H1 (cell line): Measurements from ENCODE around the gene TIMM8B. TPM values are rescaled to one million over a fixed set of nuclear protein-coding genes. Genes with fewer than 3 reads are reported as not detected.

Source experiments
- CTCF ChIA-PET: fragments of 300-600 bp; sonication (Branson Sonifier 250); formaldehyde crosslinking; loops from one replicate; lab custom pipeline; 2021; ENCODE audit not compliant: partially characterized antibody; lab: Charles Lee
- POLR2A ChIA-PET: fragments of 300-600 bp; sonication (Branson Sonifier 250); formaldehyde crosslinking; loops from one replicate; lab custom pipeline; 2021; ENCODE audit warnings: inconsistent platforms; ENCODE audit not compliant: partially characterized antibody; lab: Charles Lee
- DNase-seq, 2 experiments: peaks; one replicate each; pipeline versions ENCODE4 v3.0.0 to v3.0.0-alpha.2; 2010 to 2022; ENCODE audit warnings: low spot score in 2 of 2, low read depth in 1 of 2, mixed read lengths in 1 of 2
- FAIRE-seq: peaks from 2 replicates; lab custom pipeline; 2011; peaks lifted over from hg19 to GRCh38; lab: Jason Lieb, UNC
- H2AFZ ChIP-seq: 2 replicates; pipeline ENCODE4 v1.8.1; 2012; ENCODE audit warnings: low read length, inconsistent platforms
- H2AK5ac ChIP-seq: 2 replicates; pipeline ENCODE4 v1.6.1; 2013; ENCODE audit warnings: low read depth, low read length
- H2BK120ac ChIP-seq: replicated peaks from 2 replicates; pipeline ENCODE3; 2013; ENCODE audit warnings: low read depth, low read length, inconsistent platforms
- H2BK12ac ChIP-seq: 2 replicates; pipeline ENCODE4 v1.6.1; 2013; ENCODE audit warnings: low read depth, low read length
- H2BK15ac ChIP-seq: 2 replicates; pipeline ENCODE4 v1.6.1; 2013; ENCODE audit warnings: low read length
- H2BK20ac ChIP-seq: 2 replicates; pipeline ENCODE4 v1.6.1; 2013; ENCODE audit warnings: low read length
- H2BK5ac ChIP-seq: 2 replicates; pipeline ENCODE4 v1.6.1; 2013; ENCODE audit warnings: low read depth, low read length
- H3K14ac ChIP-seq: 2 replicates; pipeline ENCODE4 v1.6.1; 2013; ENCODE audit warnings: inconsistent platforms; ENCODE audit not compliant: insufficient read length
- H3K18ac ChIP-seq: 2 replicates; pipeline ENCODE4 v1.6.1; 2013; ENCODE audit warnings: low read length; ENCODE audit errors: extremely low read depth
- H3K23ac ChIP-seq: 2 replicates; pipeline ENCODE4 v1.6.1; 2013; ENCODE audit warnings: inconsistent platforms; ENCODE audit not compliant: insufficient read length
- H3K23me2 ChIP-seq: 2 replicates; pipeline ENCODE4 v1.6.1; 2013; ENCODE audit warnings: low read depth, low read length
- H3K27ac ChIP-seq: 2 replicates; pipeline ENCODE4 v1.6.1; 2011; ENCODE audit warnings: low read depth, low read length, inconsistent platforms
- H3K27me3 ChIP-seq, 4 experiments: replicated peaks in 1 of 4; 1 replicate in 1 of 4; 2 replicates in 3 of 4; pipeline versions ENCODE4 v1.6.1 to v1.8.1; 2011 to 2013; ENCODE audit warnings: low read length in 3 of 4, mild to moderate bottlenecking in 3 of 4, inconsistent platforms in 2 of 4, mixed read lengths in 2 of 4, moderate library complexity in 1 of 4; ENCODE audit not compliant: control insufficient read depth in 3 of 4, insufficient read depth in 3 of 4; ENCODE audit errors: extremely low read depth in 1 of 4
- H3K36me3 ChIP-seq, 4 experiments: 2 replicates each; pipeline versions ENCODE4 v1.6.1 to v1.8.1; 2011 to 2013; ENCODE audit warnings: mild to moderate bottlenecking in 4 of 4, low read length in 3 of 4, moderate library complexity in 2 of 4, control low read depth in 1 of 4, inconsistent platforms in 1 of 4; ENCODE audit not compliant: insufficient read depth in 4 of 4, control insufficient read depth in 2 of 4
- H3K4ac ChIP-seq: replicated peaks from 2 replicates; pipeline ENCODE3; 2013; ENCODE audit warnings: low read length, low read depth, mixed read lengths, inconsistent platforms; ENCODE audit not compliant: insufficient read length
- H3K4me1 ChIP-seq, 4 experiments: replicated peaks in 1 of 4; 1 replicate in 1 of 4; 2 replicates in 3 of 4; pipeline versions ENCODE4 v1.6.1 to v1.8.1; 2011 to 2013; ENCODE audit warnings: low read length in 3 of 4, inconsistent platforms in 2 of 4, mixed read lengths in 1 of 4; ENCODE audit not compliant: insufficient read depth in 4 of 4, control insufficient read depth in 3 of 4
- H3K4me2 ChIP-seq, 2 experiments: 2 replicates each; pipeline versions ENCODE4 v1.6.1 to v1.8.1; 2011 to 2013; ENCODE audit warnings: low read depth in 2 of 2, low read length in 2 of 2, control low read depth in 1 of 2, inconsistent platforms in 1 of 2, mild to moderate bottlenecking in 1 of 2; ENCODE audit not compliant: insufficient read depth in 1 of 2
- H3K4me3 ChIP-seq, 4 experiments: fragments of 200-600, 300-600 bp in 1 of 4; sonication (generic), shearing (Covaris generic), sonication (Bioruptor Twin) in 1 of 4; 2 replicates each; pipeline versions ENCODE4 v1.5.1 to v1.8.1; 2011 to 2016; ENCODE audit warnings: low read length in 4 of 4, low read depth in 3 of 4, control low read depth in 2 of 4, inconsistent platforms in 2 of 4, mild to moderate bottlenecking in 2 of 4, mixed read lengths in 1 of 4, moderate library complexity in 1 of 4; ENCODE audit not compliant: insufficient read depth in 2 of 4; ENCODE audit errors: extremely low read depth in 1 of 4
- H3K56ac ChIP-seq: replicated peaks from 2 replicates; pipeline ENCODE3; 2013; ENCODE audit warnings: low read depth, mild to moderate bottlenecking, mixed read lengths, low read length, inconsistent platforms; ENCODE audit not compliant: insufficient read length
- H3K79me1 ChIP-seq: 2 replicates; pipeline ENCODE4 v1.6.1; 2013; ENCODE audit warnings: low read depth, low read length, control low read depth
- H3K79me2 ChIP-seq, 2 experiments: 2 replicates each; pipeline versions ENCODE4 v1.6.1 to v1.8.1; 2012 to 2013; ENCODE audit warnings: low read length in 2 of 2, mild to moderate bottlenecking in 2 of 2, inconsistent platforms in 1 of 2; ENCODE audit not compliant: insufficient read depth in 2 of 2, control insufficient read depth in 1 of 2
- H3K9ac ChIP-seq, 4 experiments: replicated peaks in 1 of 4; 1 replicate in 1 of 4; 2 replicates in 3 of 4; pipeline versions ENCODE4 v1.6.1 to v1.8.1; 2011 to 2013; ENCODE audit warnings: low read depth in 3 of 4, low read length in 3 of 4, control low read depth in 2 of 4, mild to moderate bottlenecking in 2 of 4, moderate library complexity in 2 of 4, inconsistent platforms in 1 of 4; ENCODE audit errors: extremely low read depth in 1 of 4
- H3K9me3 ChIP-seq, 2 experiments: 2 replicates each; pipeline versions ENCODE4 v1.6.1 to v1.8.1; 2012 to 2013; ENCODE audit warnings: mild to moderate bottlenecking in 2 of 2, moderate library complexity in 2 of 2, control low read depth in 1 of 2, inconsistent platforms in 1 of 2, low read depth in 1 of 2, low read length in 1 of 2, mixed read lengths in 1 of 2; ENCODE audit not compliant: insufficient read depth in 2 of 2
- H4K20me1 ChIP-seq, 2 experiments: replicated peaks in 1 of 2; 2 replicates each; pipeline versions ENCODE3 to v1.8.1; 2011 to 2013; ENCODE audit warnings: inconsistent platforms in 2 of 2, low read length in 2 of 2, mild to moderate bottlenecking in 1 of 2; ENCODE audit not compliant: insufficient read depth in 2 of 2, control insufficient read depth in 1 of 2
- H4K5ac ChIP-seq: 2 replicates; pipeline ENCODE4 v1.6.1; 2013; ENCODE audit warnings: low read length, low read depth, mixed read lengths, inconsistent platforms; ENCODE audit not compliant: insufficient read length
- H4K8ac ChIP-seq: 2 replicates; pipeline ENCODE4 v1.8.0; 2013; ENCODE audit warnings: mild to moderate bottlenecking, moderate library complexity, low read length, inconsistent platforms; ENCODE audit not compliant: insufficient read depth; ENCODE audit errors: extremely low read depth
- H4K91ac ChIP-seq: replicated peaks from 2 replicates; pipeline ENCODE3; 2013; ENCODE audit warnings: low read length, mixed read lengths, inconsistent platforms; ENCODE audit not compliant: insufficient read length
- CEBPB ChIP-seq: IDR thresholded peaks from 2 replicates; pipeline ENCODE4 v1.6.1; 2012; ENCODE audit warnings: low read depth, low read length
- CHD1 ChIP-seq: IDR thresholded peaks from 2 replicates; pipeline ENCODE4 v1.6.1; 2012; ENCODE audit warnings: low read depth, low read length, improper control_type of control experiment
- CHD2 ChIP-seq: IDR thresholded peaks from 2 replicates; pipeline ENCODE4 v1.6.1; 2012; ENCODE audit warnings: low read length, improper control_type of control experiment
- HDAC6 ChIP-seq: IDR thresholded peaks from one replicate; pipeline ENCODE4 v1.7.1; 2012; ENCODE audit warnings: low read depth, mild to moderate bottlenecking, inconsistent platforms, low read length, moderate library complexity
- MAFK ChIP-seq: IDR thresholded peaks from 2 replicates; pipeline ENCODE4 v1.6.1; 2012; ENCODE audit warnings: low read depth, mild to moderate bottlenecking, improper control_type of control experiment, low read length
- SIRT6 ChIP-seq: IDR thresholded peaks from one replicate; pipeline ENCODE4 v1.7.1; 2012; ENCODE audit warnings: low read length, inconsistent platforms
- SIX5 ChIP-seq: IDR thresholded peaks from 2 replicates; pipeline ENCODE4 v1.6.1; 2011; ENCODE audit warnings: mild to moderate bottlenecking, low read depth, low read length
- SRF ChIP-seq: IDR thresholded peaks from 2 replicates; pipeline ENCODE4 v1.6.1; 2011; ENCODE audit warnings: mild to moderate bottlenecking, low read depth, low read length, moderate library complexity
- TBP ChIP-seq: IDR thresholded peaks from 2 replicates; pipeline ENCODE4 v1.6.1; 2011; ENCODE audit warnings: low read depth, low read length, improper control_type of control experiment
- YY1 ChIP-seq: IDR thresholded peaks from 2 replicates; pipeline ENCODE4 v1.6.1; 2011; ENCODE audit warnings: low read depth, mild to moderate bottlenecking, low read length
- WGBS, 2 experiments: shearing (Covaris generic) in 1 of 2; methylation state at CpG; one replicate each; pipeline versions ENCODE4 v1.1.6 to v1.1.7; 2013 to 2015; ENCODE audit warnings: low lambda C conversion rate in 2 of 2, mixed read lengths in 2 of 2, inconsistent platforms in 1 of 2, low coverage in 1 of 2, missing lambda C conversion rate in 1 of 2; ENCODE audit not compliant: insufficient replicate concordance in 2 of 2, insufficient coverage in 1 of 2, insufficient read length in 1 of 2; ENCODE audit errors: extremely low coverage in 1 of 2, missing lambda C conversion rate in 1 of 2; 5-methylcytosine and 5-hydroxymethylcytosine counted together
- polyA plus RNA-seq, 7 experiments: library from polyadenylated mRNA; depleted of rRNA in 3 of 7; stranded (reverse) in 5 of 7; unstranded in 2 of 7; fragments of >200 nt in 5 of 7; fragments of 200-250 nt in 2 of 7; gene quantifications; 1 replicate in 5 of 7; 2 replicates in 1 of 7; 4 replicates in 1 of 7; pipeline versions ENCODE4 v1.2.1 to v1.2.3, GENCODE V29; 2011 to 2013; ENCODE audit warnings: missing spikeins in 2 of 7, mixed read lengths in 2 of 7
- total RNA-seq: library from RNA; stranded (reverse); fragmentation: NEBNext Ultra II Directional; extraction: Animal tissue kit (Norgen Biotek cat#: 25700); gene quantifications from 2 replicates; pipeline ENCODE4 v1.2.1, GENCODE V29; 2021
- TF ChIP-seq, protein P1 (sequence below): IDR thresholded peaks from 2 replicates; pipeline ENCODE4 v1.6.1; 2012; ENCODE audit warnings: low read length, inconsistent platforms

The TIMM8B gene
- total and polyA plus RNA-seq, 2 of the 8 experiments (the other 6 are each of a cell fraction or from before 2014, with no cell fraction given), result 93.7 to 143 TPM

DNA sequence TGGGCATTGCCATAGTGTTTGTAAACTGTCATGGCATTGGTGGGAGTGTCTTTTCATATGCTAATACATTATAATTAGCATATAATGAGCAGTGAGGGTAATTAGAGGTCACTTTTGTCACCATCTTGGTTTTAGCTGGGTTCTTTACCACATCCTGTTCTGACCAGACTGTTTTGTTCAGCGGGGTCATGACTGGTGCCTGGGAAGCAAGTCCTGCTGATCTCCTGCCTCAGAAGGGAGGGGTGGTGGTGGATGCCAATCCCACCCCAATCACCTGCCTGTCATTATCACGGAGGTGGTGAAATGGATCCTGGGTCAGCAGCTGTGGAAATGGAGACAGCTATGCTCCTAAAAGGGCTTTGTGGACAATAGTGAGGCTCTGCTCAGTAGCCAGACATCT, 46.2 kb upstream of the TIMM8B start:
- Histone ChIP-seq H3K23ac (no peak overlapping the region), H2BK120ac (no peak overlapping the region), H4K5ac (no peak overlapping the region), H4K91ac (no peak overlapping the region), H3K23me2 (no peaks in the 10 kb centered on the region; the same call in 1 of the 2 replicates), H3K9me3 (no peaks in the 10 kb centered on the region), H3K27me3 (no peaks in the 10 kb centered on the region), H4K8ac (no peak overlapping the region), H2BK20ac (no peak overlapping the region), H2BK15ac (no peak overlapping the region), H2AFZ (no peak overlapping the region), H3K9ac (no peak overlapping the region), H2BK12ac (no peak overlapping the region), H2BK5ac (no peak overlapping the region), H3K79me1 (no peaks in the 10 kb centered on the region), H3K79me2 (no peaks in the 10 kb centered on the region), H3K27ac (no peak overlapping the region), H3K4ac (no peak overlapping the region), H3K18ac (no peak overlapping the region), H3K4me2 (no peak overlapping the region), H3K56ac (no peak overlapping the region), H3K14ac (no peak overlapping the region), H4K20me1 (no peaks in the 10 kb centered on the region), H3K36me3 (no peaks in the 10 kb centered on the region), H3K4me1 (no peaks in the 10 kb centered on the region), H3K4me3 (no peak overlapping the region), H2AK5ac (no peak overlapping the region)
- CTCF ChIA-PET, result interaction anchor here (0.6 to 1.8 kb wide), 6 partner anchors 11 to 230 kb away, joined by 3 to 5 read pairs (median 3); no protein-coding TSS in a partner anchor
- DNase-seq (no peak), FAIRE-seq (no peak)
- POLR2A ChIA-PET, result no interaction called here
- TF ChIP-seq TBP (no peak), CEBPB (no peak), SIRT6 (no peak), CHD1 (no peak), HDAC6 (no peak), CHD2 (no peak), SIX5 (no peak), MAFK (no peak), SRF (no peak), YY1 (no peak)
- TF ChIP-seq, protein P1, sequence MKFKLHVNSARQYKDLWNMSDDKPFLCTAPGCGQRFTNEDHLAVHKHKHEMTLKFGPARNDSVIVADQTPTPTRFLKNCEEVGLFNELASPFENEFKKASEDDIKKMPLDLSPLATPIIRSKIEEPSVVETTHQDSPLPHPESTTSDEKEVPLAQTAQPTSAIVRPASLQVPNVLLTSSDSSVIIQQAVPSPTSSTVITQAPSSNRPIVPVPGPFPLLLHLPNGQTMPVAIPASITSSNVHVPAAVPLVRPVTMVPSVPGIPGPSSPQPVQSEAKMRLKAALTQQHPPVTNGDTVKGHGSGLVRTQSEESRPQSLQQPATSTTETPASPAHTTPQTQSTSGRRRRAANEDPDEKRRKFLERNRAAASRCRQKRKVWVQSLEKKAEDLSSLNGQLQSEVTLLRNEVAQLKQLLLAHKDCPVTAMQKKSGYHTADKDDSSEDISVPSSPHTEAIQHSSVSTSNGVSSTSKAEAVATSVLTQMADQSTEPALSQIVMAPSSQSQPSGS, result no peak
- 87% methylated on average over 2 of the region's 2 CpGs; no CpG with 5 or more reads in 1 of the 2 experiments for WGBS, 2 experiments
